ENCODE measurements around the gene SMYD3. TPM values are rescaled to one million over a fixed set of nuclear protein-coding genes. Genes with fewer than 3 reads are reported as not detected.

SMYD3 gene
- total and polyA plus RNA-seq, 11 donors: 6.3 to 12.1 (median 9.5) TPM

GRCh38 chr1:245773344-245773743 lies 733.7 kb downstream of the SMYD3 start:
- no peaks in the 10 kb centered on the region for H3K36me3 ChIP-seq
- no peak for TF ChIP-seq CTCF (IDR thresholded peaks at IDR 0.05)
- TF ChIP-seq POLR2A (IDR thresholded peaks at IDR 0.05): no peak
- H3K27ac ChIP-seq: no peak overlapping the region
- 68 to 81% (median 70%) methylated on average over 3 of the region's 3 CpGs for WGBS, 4 donors
- DNase-seq (no peak), ATAC-seq (no peak)
- intact Hi-C loops (cut with DNase I): no loop called here
- peaks cover 0 to 3% (median 0%) of the 10 kb centered on the region in 12 donors for H3K9me3 ChIP-seq
- peaks cover 0 to 13% (median 1%) of the 10 kb centered on the region in 12 donors for H3K4me1 ChIP-seq
- no peaks in the 10 kb centered on the region for H3K27me3 ChIP-seq
- no peak overlapping the region for H3K4me3 ChIP-seq

- WGBS, 4 donors: 85 to 90% (median 88%) methylated on average over 1 of the region's 1 CpG
- TF ChIP-seq POLR2A (IDR thresholded peaks at IDR 0.05) (no peak), CTCF (IDR thresholded peaks at IDR 0.05) (no peak)
- Histone ChIP-seq H3K4me1 (peaks cover 0 to 13% (median 1%) of the 10 kb centered on the region in 12 donors), H3K27ac (no peak overlapping the region), H3K36me3 (no peaks in the 10 kb centered on the region), H3K27me3 (no peaks in the 10 kb centered on the region), H3K9me3 (peaks cover 0 to 3% (median 0%) of the 10 kb centered on the region in 12 donors), H3K4me3 (no peak overlapping the region)
- ATAC-seq (no peak), DNase-seq (no peak)
- intact Hi-C loops (cut with DNase I): no loop called here
Observed at GRCh38 chr1:245772739-245773138, 734.3 kb downstream of the SMYD3 start.

GRCh38 chr1:245772325-245772724 lies 734.8 kb downstream of the SMYD3 start:
- peaks cover 0 to 3% (median 0%) of the 10 kb centered on the region in 12 donors for H3K9me3 ChIP-seq
- WGBS, 4 donors: 80 to 95% (median 86%) methylated on average over 1 of the region's 1 CpG
- ATAC-seq (no peak), DNase-seq (no peak)
- no peaks in the 10 kb centered on the region for H3K27me3 ChIP-seq
- TF ChIP-seq POLR2A (IDR thresholded peaks at IDR 0.05) (no peak), CTCF (IDR thresholded peaks at IDR 0.05) (no peak)
- H3K4me1 ChIP-seq: peaks cover 0 to 13% (median 1%) of the 10 kb centered on the region in 12 donors
- no peak overlapping the region for H3K4me3 ChIP-seq
- no peak overlapping the region for H3K27ac ChIP-seq
- intact Hi-C loops (cut with DNase I): no loop called here
- no peaks in the 10 kb centered on the region for H3K36me3 ChIP-seq

GRCh38 chr1:245771511-245772281 lies 735.4 kb downstream of the SMYD3 start:
- Histone ChIP-seq H3K27me3 (no peaks in the 10 kb centered on the region), H3K27ac (no peak overlapping the region), H3K36me3 (no peaks in the 10 kb centered on the region), H3K4me1 (peaks cover 0 to 13% (median under 1%) of the 10 kb centered on the region in 12 donors), H3K9me3 (peaks cover 0 to 3% (median 0%) of the 10 kb centered on the region in 12 donors), H3K4me3 (no peak overlapping the region)
- WGBS, 4 donors: 49 to 59% (median 56%) methylated on average over 5 of the region's 5 CpGs
- DNase-seq (peak in 1 of 5 donors; percentile 40), ATAC-seq (peak; percentile 86 to 98 (median 90))
- no peak for TF ChIP-seq POLR2A (IDR thresholded peaks at IDR 0.05)
- TF ChIP-seq CTCF (IDR thresholded peaks at IDR 0.05): no peak
- intact Hi-C loops (cut with DNase I): no loop called here

All from heart left ventricle (tissue), 16 donors.